T-helper 2 cell (primary cell): ENCODE data around the gene E2F7.
A peak's percentile ranks its signal among the peaks of the same experiment; 100 is the strongest.

Experiments used
- DNase-seq, 5 experiments: peaks; one replicate each; pipeline versions ENCODE4 v3.0.0 to v3.0.0-alpha.2; 2012 to 2022

E2F7 gene

GRCh38 chr12:77062396-77062795 is 3.0 kb downstream of the E2F7 start:
- DNase-seq, result no peak

- DNase-seq, result peak in 1 of 5 experiments; percentile 13
Measured at GRCh38 chr12:77060883-77061240, 4.5 kb downstream of the E2F7 start.

- peak in 1 of 5 experiments; percentile 42 for DNase-seq
Measured at GRCh38 chr12:77060136-77060882, 5.1 kb downstream of the E2F7 start.

- DNase-seq, result no peak
Measured at GRCh38 chr12:77058740-77059139, 6.6 kb downstream of the E2F7 start.

GRCh38 chr12:77054851-77055250 is 10.5 kb downstream of the E2F7 start:
- DNase-seq, result no peak

- no peak for DNase-seq
Measured at GRCh38 chr12:77053259-77053658, 12.1 kb downstream of the E2F7 start.

GRCh38 chr12:77049767-77050353 is 15.5 kb downstream of the E2F7 start:
- peak in 2 of 5 experiments; percentile 10 to 77 for DNase-seq

GRCh38 chr12:77047341-77048109 is 17.8 kb downstream of the E2F7 start:
- no peak for DNase-seq

- DNase-seq, result no peak
Measured at GRCh38 chr12:77046468-77046867, 18.9 kb downstream of the E2F7 start.

- no peak for DNase-seq
Measured at GRCh38 chr12:77045183-77045582, 20.2 kb downstream of the E2F7 start.

- no peak for DNase-seq
Measured at GRCh38 chr12:77044721-77045120, 20.6 kb downstream of the E2F7 start.

- no peak for DNase-seq
Measured at GRCh38 chr12:77042833-77043232, 22.5 kb downstream of the E2F7 start.

- no peak for DNase-seq
Measured at GRCh38 chr12:77040231-77040630, 25.1 kb downstream of the E2F7 start.

- no peak for DNase-seq
Measured at GRCh38 chr12:77035226-77035625, 30.1 kb downstream of the E2F7 start.

- no peak for DNase-seq
Measured at GRCh38 chr12:77033658-77034536, 31.5 kb downstream of the E2F7 start.

- no peak for DNase-seq
Measured at GRCh38 chr12:77032406-77032805, 33.0 kb downstream of the E2F7 start.

GRCh38 chr12:77031745-77032144 is 33.6 kb downstream of the E2F7 start:
- no peak for DNase-seq

- no peak for DNase-seq
Measured at GRCh38 chr12:77025782-77026314, 39.5 kb downstream of the E2F7 start.

- no peak for DNase-seq
Measured at GRCh38 chr12:77023501-77023900, 41.9 kb downstream of the E2F7 start.

GRCh38 chr12:77019920-77020319 is 45.4 kb downstream of the E2F7 start:
- no peak for DNase-seq

GRCh38 chr12:77016606-77017005 is 48.8 kb downstream of the E2F7 start:
- no peak for DNase-seq

GRCh38 chr12:77013091-77013490 is 52.3 kb downstream of the E2F7 start:
- no peak for DNase-seq
